Measurements from ENCODE around the gene RTN3. TPM values are rescaled to one million over a fixed set of nuclear protein-coding genes. Genes with fewer than 3 reads are reported as not detected.

RTN3 gene
- total and polyA plus RNA-seq, 9 of the 15 experiments (the other 6 are each of a cell fraction or from before 2014, with no cell fraction given): 41.6 to 169 (median 93.5) TPM

DNA sequence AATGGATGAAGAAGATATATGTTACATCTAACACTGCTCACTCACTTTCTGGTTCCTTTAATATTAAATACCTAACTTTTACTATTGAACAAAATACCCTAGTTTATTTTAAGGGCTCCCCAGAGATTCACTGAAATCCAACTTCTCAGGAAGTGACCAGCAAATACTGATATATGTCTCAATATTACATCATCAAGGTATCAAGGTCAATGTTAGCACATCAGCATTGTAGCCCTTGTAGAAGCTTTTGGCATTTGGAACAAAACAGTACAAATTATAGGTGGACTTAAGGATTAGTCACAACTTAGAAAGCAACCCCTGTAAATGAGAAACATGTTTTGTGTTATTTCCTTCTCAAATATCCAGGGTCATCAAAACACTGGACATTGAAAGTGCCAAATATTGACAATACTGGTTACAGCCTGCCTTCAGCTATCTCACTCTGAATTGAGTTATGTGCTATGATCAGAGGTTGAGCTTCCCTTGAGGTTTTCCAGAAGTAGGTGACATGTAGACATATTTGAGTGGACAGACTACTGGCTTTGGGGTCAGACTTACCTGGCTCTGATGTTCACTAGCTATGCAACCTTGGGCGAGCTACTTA is 8.3 kb upstream of the RTN3 start (continued):
- 0 out of 2 replicates have a peak, but pooled peaks have one; percentile 39 for TF ChIP-seq L3MBTL2 (IDR thresholded peaks at IDR 0.05)

- Histone ChIP-seq H3K9me1 (ENCODE audit: control insufficient read depth, insufficient read depth, low read length) (no peaks in the 10 kb centered on the region), H4K20me1 (replicated peaks; ENCODE audit: control insufficient read depth, insufficient read depth, low read length) (no peaks in the 10 kb centered on the region), H3K9me3 (replicated peaks; ENCODE audit: control insufficient read depth, insufficient read depth, low read depth, low read length) (no peaks in the 10 kb centered on the region), H3K4me3 (no peak overlapping the region), H3K79me2 (ENCODE audit: control insufficient read depth, insufficient read depth, low read length) (peaks cover 27% of the 10 kb centered on the region), H3K27ac (ENCODE audit: extremely low read depth, low read depth, low read length) (no peak overlapping the region), H2AFZ (ENCODE audit: low read depth, low read length) (peak overlapping the region; percentile 64), H3K36me3 (ENCODE audit: control insufficient read depth, insufficient read depth, low read length) (no peaks in the 10 kb centered on the region), H3K9ac (ENCODE audit: insufficient read depth in 1 of 2, low read depth in 2 of 2, low read length in 2 of 2) (no peak overlapping the region), H3K4me2 (ENCODE audit: insufficient read depth, low read length) (no peak overlapping the region), H3K4me1 (replicated peaks in 1 of 2; ENCODE audit: control insufficient read depth in 2 of 2, insufficient read depth in 2 of 2, low read length in 2 of 2) (peaks cover 12 to 29% of the 10 kb centered on the region in 2 experiments; a peak in 4 of 5 replicates), H3K27me3 (ENCODE audit: control insufficient read depth in 2 of 2, insufficient read depth in 2 of 2, low read length in 2 of 2) (no peaks in the 10 kb centered on the region)
- in situ Hi-C loops (cut with MboI): no loop called here
- TF ChIP-seq CREB5 (CRISPR knock-in tag; IDR thresholded peaks at IDR 0.05): no peak
- TF ChIP-seq ZNF57 (CRISPR knock-in tag; IDR thresholded peaks at IDR 0.05): no peak
- TF ChIP-seq C11orf30 (IDR thresholded peaks at IDR 0.05; ENCODE audit: low read depth): peak; percentile 38; the same call in 1 of the 2 replicates
- no peak for TF ChIP-seq KLF13 (tag; IDR thresholded peaks at IDR 0.05; ENCODE audit: borderline replicate concordance, low read depth)
- no peak for TF ChIP-seq ZNF197 (CRISPR knock-in tag; IDR thresholded peaks at IDR 0.05; ENCODE audit: low read depth)
- no peak for TF ChIP-seq FOXM1 (IDR thresholded peaks at IDR 0.05; ENCODE audit: low read depth)
- no peak for TF ChIP-seq FOXM1 (CRISPR knock-in tag; IDR thresholded peaks at IDR 0.05; ENCODE audit: low read depth)
- no peak for TF ChIP-seq SREBF2 (CRISPR knock-in tag; IDR thresholded peaks at IDR 0.05)
- TF ChIP-seq ZNF316 (IDR thresholded peaks at IDR 0.05): peak; percentile 36; the same call in 1 of the 2 replicates
- no peak for TF ChIP-seq ZBTB8A (IDR thresholded peaks at IDR 0.05; ENCODE audit: partially characterized antibody)
- no peak for TF ChIP-seq XRCC5 (IDR thresholded peaks at IDR 0.05; ENCODE audit: low read depth, low read length)
- TF ChIP-seq, protein P1, sequence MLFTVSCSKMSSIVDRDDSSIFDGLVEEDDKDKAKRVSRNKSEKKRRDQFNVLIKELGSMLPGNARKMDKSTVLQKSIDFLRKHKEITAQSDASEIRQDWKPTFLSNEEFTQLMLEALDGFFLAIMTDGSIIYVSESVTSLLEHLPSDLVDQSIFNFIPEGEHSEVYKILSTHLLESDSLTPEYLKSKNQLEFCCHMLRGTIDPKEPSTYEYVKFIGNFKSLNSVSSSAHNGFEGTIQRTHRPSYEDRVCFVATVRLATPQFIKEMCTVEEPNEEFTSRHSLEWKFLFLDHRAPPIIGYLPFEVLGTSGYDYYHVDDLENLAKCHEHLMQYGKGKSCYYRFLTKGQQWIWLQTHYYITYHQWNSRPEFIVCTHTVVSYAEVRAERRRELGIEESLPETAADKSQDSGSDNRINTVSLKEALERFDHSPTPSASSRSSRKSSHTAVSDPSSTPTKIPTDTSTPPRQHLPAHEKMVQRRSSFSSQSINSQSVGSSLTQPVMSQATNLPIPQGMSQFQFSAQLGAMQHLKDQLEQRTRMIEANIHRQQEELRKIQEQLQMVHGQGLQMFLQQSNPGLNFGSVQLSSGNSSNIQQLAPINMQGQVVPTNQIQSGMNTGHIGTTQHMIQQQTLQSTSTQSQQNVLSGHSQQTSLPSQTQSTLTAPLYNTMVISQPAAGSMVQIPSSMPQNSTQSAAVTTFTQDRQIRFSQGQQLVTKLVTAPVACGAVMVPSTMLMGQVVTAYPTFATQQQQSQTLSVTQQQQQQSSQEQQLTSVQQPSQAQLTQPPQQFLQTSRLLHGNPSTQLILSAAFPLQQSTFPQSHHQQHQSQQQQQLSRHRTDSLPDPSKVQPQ (CRISPR knock-in tag; IDR thresholded peaks at IDR 0.05; ENCODE audit: borderline replicate concordance): no peak
- intact Hi-C loops (cut with micrococcal nuclease): no loop called here
- WGBS (ENCODE audit: insufficient coverage, low coverage, missing lambda C conversion rate): 65% methylated on average over 4 of the region's 4 CpGs
- ChIA-PET CTCF (ENCODE audit: low intra/inter-chr PET ratio) (no interaction called here), POLR2A (interaction anchor here (0.6 to 2.0 kb wide), 6 partner anchors 9 to 878 kb away, joined by 3 to 7 read pairs (median 4); no protein-coding TSS in a partner anchor)
- no TSS peak for BruUV-seq (replicated peaks)
- FAIRE-seq: no peak
- no peak for ATAC-seq
- DNase-seq (ENCODE audit: extremely low read depth in 1 of 4, low spot score in 3 of 4): no peak
Observed at GRCh38 chr11:63673579-63673978, 7.7 kb upstream of the RTN3 start.

Data from K562 (cell line).